RWPE1 (cell line): ENCODE data around the gene MRC2.

Experiments
- CTCF ChIA-PET: fragments of 350-600 bp; sonication (Branson Sonifier 250); formaldehyde crosslinking; extraction: SDS; loops from one replicate; lab custom pipeline; 2021; lab: Yijun Ruan, JAX
- POLR2A ChIA-PET: fragments of 400-600 bp; formaldehyde crosslinking; extraction: SDS; loops from one replicate; lab custom pipeline; 2020; ENCODE audit warnings: antibody characterized with exemption; ENCODE audit not compliant: low non-redundant PET; lab: Yijun Ruan, JAX
- DNase-seq: peaks from one replicate; pipeline ENCODE4 v3.0.0; 2012; ENCODE audit warnings: low spot score
- H3K27ac ChIP-seq: fragments of 450-650 bp; 2 replicates; pipeline ENCODE4 v1.5.1; 2017
- CTCF ChIP-seq: fragments of 450-650 bp; conservative IDR thresholded peaks from 2 replicates; pipeline ENCODE4 v1.5.1; 2017; ENCODE audit warnings: low read depth, mild to moderate bottlenecking

Gene MRC2

GRCh38 chr17:62614142-62614541 lies 13.3 kb upstream of the MRC2 start:
- TF ChIP-seq CTCF = no peak
- ChIA-PET POLR2A (no interaction called here), CTCF (interaction anchor here (0.7 kb wide), 1 partner anchor 15 kb away, joined by 6 read pairs; no protein-coding TSS in a partner anchor)
- no peak for DNase-seq
- H3K27ac ChIP-seq = no peak overlapping the region

GRCh38 chr17:62615503-62615902 lies 12.0 kb upstream of the MRC2 start:
- H3K27ac ChIP-seq = no peak overlapping the region
- ChIA-PET CTCF (interaction anchor here (0.6 kb wide), 2 partner anchors 78 to 130 kb away, joined by 3 to 4 read pairs; no protein-coding TSS in a partner anchor), POLR2A (no interaction called here)
- no peak for DNase-seq
- no peak for TF ChIP-seq CTCF

DNA sequence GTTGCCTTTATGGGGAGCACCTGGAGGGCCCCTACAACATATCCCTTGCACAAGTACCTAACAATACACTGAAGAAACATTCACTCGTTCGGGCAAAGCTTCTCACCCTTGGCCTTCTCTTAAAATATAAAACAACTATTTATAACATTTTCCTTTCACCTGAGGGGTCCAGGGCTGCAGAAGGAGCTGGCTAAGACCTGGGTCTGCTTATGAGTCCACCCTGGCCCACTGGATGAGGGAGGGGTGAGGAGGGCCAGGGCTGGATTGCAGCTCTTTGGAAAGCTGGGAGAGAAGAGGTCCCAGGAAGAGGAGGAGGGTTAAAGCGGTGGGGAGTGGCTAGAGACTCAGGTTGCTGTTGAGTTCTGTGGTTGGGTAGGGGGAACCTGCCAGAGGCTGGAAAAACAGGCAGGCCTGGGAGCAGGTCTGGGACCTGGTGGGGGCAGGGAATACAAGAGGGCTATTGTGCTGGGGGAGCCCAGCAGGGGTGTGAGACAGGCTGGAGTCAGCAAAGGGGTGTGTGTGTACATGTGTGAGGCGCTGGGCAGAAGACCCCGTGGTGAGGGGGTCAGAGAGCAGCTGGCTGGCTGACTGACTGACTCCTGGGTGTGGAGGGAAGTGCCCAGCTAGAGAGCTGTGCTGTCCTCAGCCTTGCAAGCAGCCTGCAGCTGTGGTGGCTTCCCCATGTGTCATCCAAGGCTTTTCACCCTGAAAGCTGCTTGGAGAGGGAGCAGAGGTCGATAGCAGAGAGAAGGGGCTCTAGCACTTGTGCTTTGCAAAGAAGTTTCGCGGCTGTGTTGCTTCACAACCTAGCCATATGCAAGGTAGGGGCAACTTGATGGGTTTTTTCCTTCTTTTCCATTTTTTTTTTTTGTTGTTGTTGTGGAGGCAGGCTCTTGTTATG lies 10.2 kb upstream of the MRC2 start:
- no peak for TF ChIP-seq CTCF
- POLR2A ChIA-PET = no interaction called here
- DNase-seq = no peak

GRCh38 chr17:62617894-62618472 lies 9.5 kb upstream of the MRC2 start:
- ChIA-PET CTCF (no interaction called here), POLR2A (no interaction called here)
- no peak for DNase-seq
- no peak for TF ChIP-seq CTCF
- peak overlapping the region; percentile 43 for H3K27ac ChIP-seq

More for the DNA sequence above, 10.2 kb upstream of the MRC2 start:
- peak overlapping the region; percentile 43 for H3K27ac ChIP-seq
- CTCF ChIA-PET = no interaction called here

DNA sequence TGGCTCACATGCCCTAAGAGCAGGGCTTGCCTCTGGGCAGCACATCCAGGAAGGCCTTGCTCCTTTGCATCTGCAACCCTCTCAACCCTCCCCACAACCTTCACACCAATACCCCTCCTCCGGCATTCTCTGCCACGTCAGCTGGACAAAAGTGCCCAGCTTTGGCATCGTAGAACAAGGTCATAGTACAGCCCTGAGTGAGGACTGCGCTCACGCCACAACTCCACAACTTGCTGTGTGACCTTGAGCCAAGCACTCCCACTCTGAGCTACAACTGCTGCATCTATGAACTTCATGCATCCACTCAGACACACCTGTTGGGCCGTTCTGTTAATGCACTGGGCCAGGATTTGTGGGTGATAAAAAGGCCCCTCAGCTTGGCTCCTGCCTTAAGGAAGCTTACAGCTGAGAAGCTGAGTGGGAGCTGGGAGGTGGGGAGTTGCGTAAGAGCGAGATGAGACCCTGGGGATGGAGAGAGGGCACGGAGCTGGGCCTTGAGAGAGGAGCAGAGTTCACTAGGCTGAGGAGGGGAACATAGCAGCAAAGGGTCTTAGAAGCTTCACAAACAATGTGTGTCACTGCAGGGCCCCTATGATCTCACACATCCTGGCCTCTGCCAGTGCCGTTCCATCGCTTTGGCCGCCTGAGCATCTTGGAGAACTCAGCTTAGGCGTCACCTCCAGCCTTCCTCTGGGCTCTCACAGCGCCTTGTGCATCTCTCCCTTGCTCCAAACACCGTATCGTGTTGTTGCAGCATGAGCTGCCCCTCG lies 8.6 kb upstream of the MRC2 start:
- ChIA-PET CTCF (interaction anchor here (1.1 kb wide), 1 partner anchor 26 kb away, joined by 3 read pairs; no protein-coding TSS in a partner anchor), POLR2A (no interaction called here)
- H3K27ac ChIP-seq = peak overlapping the region; percentile 43
- no peak for DNase-seq
- no peak for TF ChIP-seq CTCF
